ENCODE data around the gene HINT2.
A peak's percentile ranks its signal among the peaks of the same experiment; 100 is the strongest.

HINT2 gene

DNA sequence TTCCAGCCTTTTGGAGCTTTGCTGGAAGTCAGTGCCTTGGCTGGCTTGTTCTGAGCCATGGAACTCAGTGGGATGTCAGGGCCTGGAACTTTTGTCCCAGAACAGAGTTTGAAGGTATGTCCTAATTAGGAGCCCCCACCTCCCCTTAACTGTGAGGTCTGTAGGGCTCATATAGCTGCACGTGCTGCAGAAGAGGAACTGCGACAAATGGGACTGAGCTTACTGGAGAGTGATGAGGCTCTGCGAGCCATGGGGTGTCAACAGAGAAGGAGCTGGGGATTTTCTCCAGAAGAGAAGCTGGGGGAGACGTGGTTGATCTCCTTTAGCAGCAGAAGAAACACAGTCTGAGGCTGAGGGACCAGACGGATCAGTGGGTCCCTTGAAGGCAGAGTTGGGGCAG lies 25.1 kb upstream of the HINT2 start:
- no peak overlapping the region for H3K9ac ChIP-seq (ENCODE audit: low read length)
- H2AK5ac ChIP-seq (ENCODE audit: low read length, severe bottlenecking) = no peak overlapping the region
- H3K4me3 ChIP-seq (ENCODE audit: insufficient read depth in 1 of 2, low read depth in 1 of 2, low read length in 2 of 2) = no peak overlapping the region
- H3K18ac ChIP-seq (ENCODE audit: low read depth in 1 of 2, low read length in 2 of 2) = no peak overlapping the region
- peaks cover 2% of the 10 kb centered on the region for H3K79me1 ChIP-seq (replicated peaks; ENCODE audit: low read length, poor library complexity, severe bottlenecking)
- no peak overlapping the region for H2AFZ ChIP-seq (ENCODE audit: low read depth, low read length)
- WGBS = 85% methylated on average over 5 of the region's 5 CpGs
- no peak for DNase-seq
- no peaks in the 10 kb centered on the region for H3K4me1 ChIP-seq (ENCODE audit: control insufficient read depth, insufficient read depth, low read depth, low read length)
- H3K14ac ChIP-seq (ENCODE audit: low read length in 2 of 2) = no peak overlapping the region
- H3K4ac ChIP-seq (ENCODE audit: low read depth in 1 of 2, low read length in 2 of 2) = no peak overlapping the region
- no peak overlapping the region for H2BK12ac ChIP-seq (ENCODE audit: low read length in 2 of 2)
- no peak overlapping the region for H2BK15ac ChIP-seq (ENCODE audit: low read depth, poor library complexity, severe bottlenecking)
- H3K23ac ChIP-seq (ENCODE audit: low read length in 2 of 2) = no peak overlapping the region
- H2BK5ac ChIP-seq (ENCODE audit: low read depth, low read length, poor library complexity, severe bottlenecking) = no peak overlapping the region
- no peak overlapping the region for H2BK120ac ChIP-seq (ENCODE audit: low read depth, low read length)
- no peaks in the 10 kb centered on the region for H3K9me3 ChIP-seq (ENCODE audit: control insufficient read depth, low read length)
- no peak overlapping the region for H4K8ac ChIP-seq (ENCODE audit: low read length)
- peaks cover 11 to 15% of the 10 kb centered on the region in 2 experiments for H3K36me3 ChIP-seq (ENCODE audit: control insufficient read depth in 1 of 2, insufficient read depth in 2 of 2, low read depth in 1 of 2, low read length in 2 of 2)
- H3K4me2 ChIP-seq (ENCODE audit: low read length, poor library complexity, severe bottlenecking) = no peak overlapping the region
- H3K27me3 ChIP-seq (ENCODE audit: control insufficient read depth in 1 of 2, insufficient read depth in 1 of 2, low read length in 2 of 2) = no peaks in the 10 kb centered on the region
- H4K91ac ChIP-seq (ENCODE audit: low read length) = no peak overlapping the region
- no peak overlapping the region for H3K27ac ChIP-seq (ENCODE audit: low read length, poor library complexity, severe bottlenecking)

DNA sequence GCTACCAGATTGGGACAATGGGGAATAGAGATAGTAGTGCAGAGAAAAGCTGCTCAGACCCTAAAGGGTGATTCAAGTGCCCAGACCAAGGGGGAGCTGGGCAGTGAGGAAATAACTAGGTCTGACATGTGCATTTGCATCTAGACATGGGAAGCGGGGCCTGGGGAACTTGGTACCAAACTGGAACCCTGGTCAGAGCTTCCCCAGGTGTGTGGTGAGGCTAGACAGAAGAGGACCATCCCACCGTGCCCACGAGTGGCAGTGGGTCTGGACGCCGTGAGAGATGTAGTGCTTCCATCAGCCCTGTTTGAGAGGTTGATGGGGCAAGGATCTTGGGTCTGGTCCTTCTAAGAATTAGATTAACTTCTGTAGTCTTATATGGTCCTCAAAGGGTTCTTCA lies 21.8 kb upstream of the HINT2 start:
- Histone ChIP-seq H3K4me2 (ENCODE audit: low read length, poor library complexity, severe bottlenecking) (no peak overlapping the region), H3K23ac (ENCODE audit: low read length in 2 of 2) (no peak overlapping the region), H2AK5ac (ENCODE audit: low read length, severe bottlenecking) (no peak overlapping the region), H2BK15ac (ENCODE audit: low read depth, poor library complexity, severe bottlenecking) (no peak overlapping the region), H2AFZ (ENCODE audit: low read depth, low read length) (no peak overlapping the region), H3K14ac (ENCODE audit: low read length in 2 of 2) (no peak overlapping the region), H3K27me3 (ENCODE audit: control insufficient read depth in 1 of 2, insufficient read depth in 1 of 2, low read length in 2 of 2) (no peaks in the 10 kb centered on the region), H3K4ac (ENCODE audit: low read depth in 1 of 2, low read length in 2 of 2) (no peak overlapping the region), H3K36me3 (ENCODE audit: control insufficient read depth in 1 of 2, insufficient read depth in 2 of 2, low read depth in 1 of 2, low read length in 2 of 2) (peaks cover 9 to 10% of the 10 kb centered on the region in 2 experiments), H3K9me3 (ENCODE audit: control insufficient read depth, low read length) (no peaks in the 10 kb centered on the region), H4K91ac (ENCODE audit: low read length) (peak overlapping the region; percentile 18), H3K4me3 (ENCODE audit: insufficient read depth in 1 of 2, low read depth in 1 of 2, low read length in 2 of 2) (no peak overlapping the region), H2BK5ac (ENCODE audit: low read depth, low read length, poor library complexity, severe bottlenecking) (no peak overlapping the region), H2BK120ac (ENCODE audit: low read depth, low read length) (no peak overlapping the region), H3K9ac (ENCODE audit: low read length) (no peak overlapping the region), H4K8ac (ENCODE audit: low read length) (no peak overlapping the region), H2BK12ac (ENCODE audit: low read length in 2 of 2) (no peak overlapping the region), H3K27ac (ENCODE audit: low read length, poor library complexity, severe bottlenecking) (no peak overlapping the region), H3K18ac (ENCODE audit: low read depth in 1 of 2, low read length in 2 of 2) (no peak overlapping the region), H3K79me1 (replicated peaks; ENCODE audit: low read length, poor library complexity, severe bottlenecking) (peaks cover 4% of the 10 kb centered on the region), H3K4me1 (ENCODE audit: control insufficient read depth, insufficient read depth, low read depth, low read length) (peaks cover 11% of the 10 kb centered on the region)
- WGBS = 87% methylated on average over 5 of the region's 5 CpGs
- DNase-seq = no peak

DNA sequence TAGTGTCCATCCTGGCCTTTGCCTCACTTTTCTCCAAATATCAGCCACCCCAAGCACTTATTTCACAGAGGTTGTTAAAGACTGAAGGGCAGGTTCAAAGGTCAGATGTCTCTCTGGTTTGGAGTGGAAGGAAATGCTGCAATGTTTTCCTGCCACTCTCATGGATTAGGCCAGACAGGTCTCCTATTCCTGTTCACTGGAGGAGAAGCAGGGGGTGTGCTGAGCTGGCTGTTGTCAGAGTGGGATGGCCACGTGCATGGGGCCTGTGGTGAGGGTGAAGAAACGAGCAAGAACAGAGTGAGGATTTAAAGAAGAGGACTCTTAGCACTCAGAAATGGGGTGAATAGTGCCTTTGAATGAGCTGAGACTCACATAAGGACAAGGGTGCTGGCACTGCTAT lies 20.9 kb upstream of the HINT2 start:
- no peak overlapping the region for H3K27ac ChIP-seq (ENCODE audit: low read length, poor library complexity, severe bottlenecking)
- H2BK15ac ChIP-seq (ENCODE audit: low read depth, poor library complexity, severe bottlenecking) = no peak overlapping the region
- no peak overlapping the region for H2BK5ac ChIP-seq (ENCODE audit: low read depth, low read length, poor library complexity, severe bottlenecking)
- no peak overlapping the region for H3K14ac ChIP-seq (ENCODE audit: low read length in 2 of 2)
- no peak overlapping the region for H3K9ac ChIP-seq (ENCODE audit: low read length)
- peaks cover 11% of the 10 kb centered on the region for H3K4me1 ChIP-seq (ENCODE audit: control insufficient read depth, insufficient read depth, low read depth, low read length)
- H3K79me1 ChIP-seq (replicated peaks; ENCODE audit: low read length, poor library complexity, severe bottlenecking) = peaks cover 3% of the 10 kb centered on the region
- no peak overlapping the region for H2AK5ac ChIP-seq (ENCODE audit: low read length, severe bottlenecking)
- H2BK12ac ChIP-seq (ENCODE audit: low read length in 2 of 2) = no peak overlapping the region
- no peak overlapping the region for H3K4me3 ChIP-seq (ENCODE audit: insufficient read depth in 1 of 2, low read depth in 1 of 2, low read length in 2 of 2)
- H4K91ac ChIP-seq (ENCODE audit: low read length) = no peak overlapping the region
- H2BK120ac ChIP-seq (ENCODE audit: low read depth, low read length) = no peak overlapping the region
- no peak overlapping the region for H4K8ac ChIP-seq (ENCODE audit: low read length)
- DNase-seq = no peak
- no peak overlapping the region for H3K4ac ChIP-seq (ENCODE audit: low read depth in 1 of 2, low read length in 2 of 2)
- no peak overlapping the region for H3K18ac ChIP-seq (ENCODE audit: low read depth in 1 of 2, low read length in 2 of 2)
- H3K27me3 ChIP-seq (ENCODE audit: control insufficient read depth in 1 of 2, insufficient read depth in 1 of 2, low read length in 2 of 2) = no peaks in the 10 kb centered on the region
- H2AFZ ChIP-seq (ENCODE audit: low read depth, low read length) = no peak overlapping the region
- H3K36me3 ChIP-seq (ENCODE audit: control insufficient read depth in 1 of 2, insufficient read depth in 2 of 2, low read depth in 1 of 2, low read length in 2 of 2) = peaks cover 3 to 10% of the 10 kb centered on the region in 2 experiments
- H3K9me3 ChIP-seq (ENCODE audit: control insufficient read depth, low read length) = no peaks in the 10 kb centered on the region
- WGBS = 59% methylated on average over 2 of the region's 2 CpGs
- H3K23ac ChIP-seq (ENCODE audit: low read length in 2 of 2) = no peak overlapping the region
- no peak overlapping the region for H3K4me2 ChIP-seq (ENCODE audit: low read length, poor library complexity, severe bottlenecking)

DNA sequence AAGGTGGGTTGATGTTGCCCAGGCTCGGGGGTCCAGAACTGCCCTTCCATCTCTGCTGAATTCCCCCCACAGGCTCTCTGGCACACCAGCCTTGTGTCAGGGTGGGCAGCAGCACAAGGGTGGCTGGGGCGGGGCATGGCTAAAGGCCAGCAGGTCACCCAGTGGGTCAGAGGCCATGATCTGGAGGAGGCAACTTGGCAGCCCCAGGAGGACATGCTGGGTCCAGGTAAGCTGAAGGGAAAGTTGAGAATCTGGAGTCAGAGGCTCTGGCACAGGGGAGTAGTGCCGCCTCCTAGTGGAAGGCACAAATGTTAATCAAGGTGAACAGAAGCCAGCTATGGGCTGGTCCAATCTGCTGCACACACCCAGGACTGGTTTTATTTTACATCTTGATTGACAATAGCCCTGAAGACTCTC lies 20.4 kb upstream of the HINT2 start:
- Histone ChIP-seq H2AFZ (ENCODE audit: low read depth, low read length) (no peak overlapping the region), H2BK15ac (ENCODE audit: low read depth, poor library complexity, severe bottlenecking) (no peak overlapping the region), H3K79me1 (replicated peaks; ENCODE audit: low read length, poor library complexity, severe bottlenecking) (peaks cover 6% of the 10 kb centered on the region), H2BK5ac (ENCODE audit: low read depth, low read length, poor library complexity, severe bottlenecking) (no peak overlapping the region), H3K9ac (ENCODE audit: low read length) (no peak overlapping the region), H3K27ac (ENCODE audit: low read length, poor library complexity, severe bottlenecking) (no peak overlapping the region), H4K8ac (ENCODE audit: low read length) (no peak overlapping the region), H3K36me3 (ENCODE audit: control insufficient read depth in 1 of 2, insufficient read depth in 2 of 2, low read depth in 1 of 2, low read length in 2 of 2) (peaks cover 3 to 10% of the 10 kb centered on the region in 2 experiments), H3K4ac (ENCODE audit: low read depth in 1 of 2, low read length in 2 of 2) (no peak overlapping the region), H3K4me1 (ENCODE audit: control insufficient read depth, insufficient read depth, low read depth, low read length) (peaks cover 11% of the 10 kb centered on the region), H3K9me3 (ENCODE audit: control insufficient read depth, low read length) (no peaks in the 10 kb centered on the region), H3K18ac (ENCODE audit: low read depth in 1 of 2, low read length in 2 of 2) (no peak overlapping the region), H3K4me2 (ENCODE audit: low read length, poor library complexity, severe bottlenecking) (no peak overlapping the region), H3K14ac (ENCODE audit: low read length in 2 of 2) (no peak overlapping the region), H4K91ac (ENCODE audit: low read length) (no peak overlapping the region), H3K27me3 (ENCODE audit: control insufficient read depth in 1 of 2, insufficient read depth in 1 of 2, low read length in 2 of 2) (no peaks in the 10 kb centered on the region), H3K4me3 (ENCODE audit: insufficient read depth in 1 of 2, low read depth in 1 of 2, low read length in 2 of 2) (no peak overlapping the region), H2BK120ac (ENCODE audit: low read depth, low read length) (no peak overlapping the region), H3K23ac (ENCODE audit: low read length in 2 of 2) (no peak overlapping the region), H2BK12ac (ENCODE audit: low read length in 2 of 2) (no peak overlapping the region), H2AK5ac (ENCODE audit: low read length, severe bottlenecking) (no peak overlapping the region)
- no peak for DNase-seq
- WGBS = 71% methylated on average over 3 of the region's 3 CpGs

Measured in mesenchymal stem cell (in vitro differentiated cells and primary cell).